ENCODE results near the gene ZFP3.
"Not testable (repeated sequence)": the region's sequence is repeated elsewhere in the genome, so short reads cannot be mapped to it uniquely, and the experiment has no call there.

The ZFP3 gene

GRCh38 chr17:5078106-5079028 lies at the start of gene ZFP3:
TSS of gene ZFP3 (plus strand) at chr17:5078467. CDS start at chr17:5091505, 13,038 bp downstream.
- DNase-seq (ENCODE audit: low read depth) = peak; percentile 68
- TF ChIP-seq CTCF (IDR thresholded peaks at IDR 0.05; ENCODE audit: low read depth, low read length, missing control alignments) = peak; percentile 44
- peak within 1 kb of the TSS; percentile 69 for H3K4me3 ChIP-seq (ENCODE audit: low read depth, low read length)

- not testable (repeated sequence) for H3K4me3 ChIP-seq (ENCODE audit: low read depth, low read length); DNase-seq (ENCODE audit: low read depth)
Observed at GRCh38 chr17:5030168-5030567, 48.1 kb upstream of the ZFP3 start.

GRCh38 chr17:5031365-5032082 lies 46.7 kb upstream of the ZFP3 start:
- H3K4me3 ChIP-seq (ENCODE audit: low read depth, low read length) = peak overlapping the region; percentile 42
- DNase-seq (ENCODE audit: low read depth) = peak; percentile 62
- peak; percentile 89 for TF ChIP-seq CTCF (IDR thresholded peaks at IDR 0.05; ENCODE audit: low read depth, low read length, missing control alignments)

GRCh38 chr17:5032865-5033264 lies 45.4 kb upstream of the ZFP3 start:
- no peak for TF ChIP-seq CTCF (IDR thresholded peaks at IDR 0.05; ENCODE audit: low read depth, low read length, missing control alignments)
- H3K4me3 ChIP-seq (ENCODE audit: low read depth, low read length) = no peak overlapping the region
- DNase-seq (ENCODE audit: low read depth) = no peak

GRCh38 chr17:5033352-5034015 lies 44.8 kb upstream of the ZFP3 start:
- no peak for TF ChIP-seq CTCF (IDR thresholded peaks at IDR 0.05; ENCODE audit: low read depth, low read length, missing control alignments)
- DNase-seq (ENCODE audit: low read depth) = no peak
- H3K4me3 ChIP-seq (ENCODE audit: low read depth, low read length) = no peak overlapping the region

- no peak for DNase-seq (ENCODE audit: low read depth)
- TF ChIP-seq CTCF (IDR thresholded peaks at IDR 0.05; ENCODE audit: low read depth, low read length, missing control alignments) = no peak
- no peak overlapping the region for H3K4me3 ChIP-seq (ENCODE audit: low read depth, low read length)
Observed at GRCh38 chr17:5034063-5034462, 44.2 kb upstream of the ZFP3 start.

- no peak overlapping the region for H3K4me3 ChIP-seq (ENCODE audit: low read depth, low read length)
- no peak for TF ChIP-seq CTCF (IDR thresholded peaks at IDR 0.05; ENCODE audit: low read depth, low read length, missing control alignments)
- no peak for DNase-seq (ENCODE audit: low read depth)
Observed at GRCh38 chr17:5034651-5035050, 43.6 kb upstream of the ZFP3 start.

Measured in GM12864 (cell line).